PC-3 (cell line): ENCODE data around the gene STK32C. TPM values are rescaled to one million over a fixed set of nuclear protein-coding genes. Genes with fewer than 3 reads are reported as not detected.

Experiments
- ATAC-seq: fragments of 200-7000 bp; cut with Tn5 transposase; 2 replicates; pipeline ENCODE4 v1.9.1; 2020; ENCODE audit warnings: mild to moderate bottlenecking, moderate library complexity
- BruUV-seq: library from RNA; stranded (reverse); fragments of 400-500 nt; replicated peaks from 2 replicates; lab custom pipeline; 2021; lab: Mats Ljungman, UMichigan
- CTCF ChIA-PET: fragments of 300-600 bp; sonication (Branson Sonifier 250); formaldehyde crosslinking; loops from one replicate; lab custom pipeline; 2022; ENCODE audit warnings: antibody characterized with exemption; lab: Charles Lee
- POLR2A ChIA-PET: fragments of 300-600 bp; sonication (Branson Sonifier 250); formaldehyde crosslinking; loops from one replicate; lab custom pipeline; 2022; ENCODE audit warnings: antibody characterized with exemption; ENCODE audit not compliant: unreplicated experiment; lab: Charles Lee
- DNase-seq: peaks from one replicate; pipeline ENCODE4 v3.0.0-alpha.2; 2015
- H2AFZ ChIP-seq: fragments of 300-600 bp; sonication (generic); 2 replicates; pipeline ENCODE4 v1.6.0; 2016; ENCODE audit warnings: antibody characterized with exemption, low read length
- H3F3A ChIP-seq: fragments of 300-600 bp; sonication (generic); one replicate; pipeline ENCODE4 v1.6.0; 2017; ENCODE audit warnings: antibody characterized with exemption, low read length, control low read depth, mild to moderate bottlenecking; ENCODE audit not compliant: unreplicated experiment
- H3K27ac ChIP-seq: fragments of 300-600 bp; sonication (generic); 2 replicates; pipeline ENCODE4 v1.5.1; 2016; ENCODE audit warnings: mild to moderate bottlenecking, low read length
- H3K27me3 ChIP-seq: fragments of 300-600 bp; sonication (generic); 2 replicates; pipeline ENCODE4 v1.6.1; 2016; ENCODE audit warnings: low read length, mixed read lengths
- H3K36me3 ChIP-seq: fragments of 300-600 bp; sonication (generic); 2 replicates; pipeline ENCODE4 v1.6.1; 2016; ENCODE audit warnings: low read depth, mixed run types, low read length, mixed read lengths
- H3K4me1 ChIP-seq: fragments of 300-600 bp; sonication (generic); 2 replicates; pipeline ENCODE4 v1.5.1; 2016; ENCODE audit warnings: low read length; ENCODE audit not compliant: insufficient read depth
- H3K4me2 ChIP-seq: fragments of 300-600 bp; sonication (generic); 2 replicates; pipeline ENCODE4 v1.6.0; 2016; ENCODE audit warnings: low read length
- H3K4me3 ChIP-seq: fragments of 300-600 bp; sonication (generic); 2 replicates; pipeline ENCODE4 v1.5.1; 2016; ENCODE audit warnings: mild to moderate bottlenecking, low read length, mixed read lengths
- H3K79me2 ChIP-seq: fragments of 300-600 bp; sonication (generic); 2 replicates; pipeline ENCODE4 v1.6.1; 2017; ENCODE audit warnings: low read length, mixed read lengths
- H3K9ac ChIP-seq: fragments of 300-600 bp; sonication (generic); 2 replicates; pipeline ENCODE4 v1.6.0; 2016; ENCODE audit warnings: mild to moderate bottlenecking, low read length
- H3K9me2 ChIP-seq: fragments of 300-600 bp; sonication (generic); replicated peaks from 2 replicates; pipeline ENCODE4 v1.6.1; 2016; ENCODE audit warnings: mixed run types, low read length, mixed read lengths
- H3K9me3 ChIP-seq: fragments of 300-600 bp; sonication (generic); 2 replicates; pipeline ENCODE4 v1.6.1; 2016; ENCODE audit warnings: low read length, mixed read lengths
- H4K20me1 ChIP-seq: fragments of 300-600 bp; sonication (generic); 2 replicates; pipeline ENCODE4 v1.6.1; 2016; ENCODE audit warnings: low read length, mixed read lengths
- CTCF ChIP-seq: fragments of 300-600 bp; sonication (generic); conservative IDR thresholded peaks from 2 replicates; pipeline ENCODE4 v1.5.1; 2017; ENCODE audit warnings: antibody characterized with exemption, low read depth, mild to moderate bottlenecking, low read length
- EZH2 ChIP-seq: fragments of 300-600 bp; sonication (generic); IDR thresholded peaks from one replicate; pipeline ENCODE4 v1.6.1; 2017; ENCODE audit warnings: antibody characterized with exemption, mild to moderate bottlenecking, low read length; ENCODE audit not compliant: unreplicated experiment
- EZH2phosphoT487 ChIP-seq: fragments of 300-600 bp; sonication (generic); IDR thresholded peaks from 2 replicates; pipeline ENCODE4 v1.6.1; 2018; ENCODE audit warnings: mild to moderate bottlenecking, antibody characterized with exemption, low read length, borderline replicate concordance
- intact Hi-C: fragments of 100-400 bp; cut with micrococcal nuclease; formaldehyde crosslinking; loops from 2 replicates; pipeline ENCODE4 v1.9.0; 2023
- total RNA-seq: library from RNA; depleted of rRNA; stranded (reverse); fragments of >200 nt; gene quantifications from 2 replicates; pipeline ENCODE4 v1.2.3, GENCODE V29; 2014

The STK32C gene
- total RNA-seq, 1 experiment from 2014 or later, result 28.3 TPM

DNA sequence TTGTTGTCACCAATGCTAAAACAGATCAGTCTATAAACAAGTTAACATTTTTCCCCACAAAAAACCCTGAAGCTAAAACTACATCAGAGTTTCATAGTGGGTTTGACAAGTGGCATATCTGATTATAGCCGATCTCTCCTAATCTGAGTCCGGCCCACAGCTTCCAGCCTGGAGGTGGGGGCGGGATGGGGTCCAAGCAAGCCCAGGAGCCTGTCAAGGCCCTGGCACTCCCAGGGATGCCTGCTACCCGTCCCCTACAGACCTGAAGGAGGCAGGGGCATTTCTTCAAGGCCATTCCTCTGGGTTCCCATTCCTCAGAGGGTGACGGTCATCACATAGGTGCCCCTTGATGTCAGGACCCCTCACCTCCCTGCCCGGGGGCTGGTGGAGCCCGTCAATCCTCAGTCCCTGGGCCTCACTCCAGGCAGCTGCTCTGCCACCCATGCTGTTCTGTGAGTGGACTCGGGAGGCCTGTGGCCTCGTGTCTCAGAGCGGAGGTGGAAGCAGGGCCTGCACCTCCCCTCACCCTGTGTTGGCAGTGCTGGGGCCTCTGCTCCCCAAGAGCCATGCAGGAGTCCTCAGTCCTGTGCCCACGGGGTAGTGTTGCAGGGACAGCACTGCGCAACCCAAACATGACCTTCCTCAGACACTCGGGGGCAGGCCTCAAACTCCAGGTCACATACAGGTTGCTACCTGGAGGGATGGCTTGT, 112.2 kb downstream of the STK32C start:
- H3K4me2 ChIP-seq, result no peak overlapping the region
- H3K9me2 ChIP-seq, result no peaks in the 10 kb centered on the region
- no peak overlapping the region for H3K27ac ChIP-seq
- H3K4me3 ChIP-seq, result no peak overlapping the region
- no peak for ATAC-seq
- intact Hi-C loops, result no loop called here
- BruUV-seq, result no TSS peak
- no peaks in the 10 kb centered on the region for H4K20me1 ChIP-seq
- no peak overlapping the region for H3K9ac ChIP-seq
- no peaks in the 10 kb centered on the region for H3K79me2 ChIP-seq
- CTCF ChIA-PET, result no interaction called here
- POLR2A ChIA-PET, result no interaction called here
- DNase-seq, result no peak
- H3K4me1 ChIP-seq, result no peaks in the 10 kb centered on the region
- no peak overlapping the region for H2AFZ ChIP-seq
- no peaks in the 10 kb centered on the region for H3K9me3 ChIP-seq
- no peak for TF ChIP-seq EZH2
- no peak for TF ChIP-seq CTCF
- no peaks in the 10 kb centered on the region for H3K27me3 ChIP-seq
- H3K36me3 ChIP-seq, result no peaks in the 10 kb centered on the region
- H3F3A ChIP-seq, result no peaks in the 10 kb centered on the region

DNA sequence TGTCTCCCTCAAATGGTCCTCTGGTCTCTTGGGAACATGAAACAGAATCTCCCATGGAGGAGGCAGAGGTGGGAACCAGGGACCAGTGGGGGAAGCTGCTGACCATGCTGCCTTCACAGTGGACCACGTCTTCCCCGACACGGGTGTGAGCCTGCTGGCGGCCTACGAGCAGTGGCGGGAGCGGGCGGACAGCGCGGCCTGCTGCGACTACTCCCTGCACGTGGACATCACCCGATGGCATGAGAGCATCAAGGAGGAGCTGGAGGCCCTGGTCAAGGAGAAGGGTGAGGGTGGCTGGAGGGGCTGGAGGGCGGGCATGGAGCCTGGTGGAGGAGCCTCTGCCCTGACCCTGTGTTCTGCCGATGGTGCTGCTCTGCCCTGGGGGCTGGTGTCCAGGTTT, 113.0 kb downstream of the STK32C start:
- Histone ChIP-seq H3K9me3 (no peaks in the 10 kb centered on the region), H2AFZ (no peak overlapping the region), H3K9ac (no peak overlapping the region), H3K4me2 (no peak overlapping the region), H3K27me3 (no peaks in the 10 kb centered on the region), H3K4me1 (no peaks in the 10 kb centered on the region), H3K27ac (no peak overlapping the region), H3K36me3 (no peaks in the 10 kb centered on the region), H3K4me3 (no peak overlapping the region), H3F3A (no peaks in the 10 kb centered on the region), H4K20me1 (no peaks in the 10 kb centered on the region), H3K9me2 (no peaks in the 10 kb centered on the region), H3K79me2 (no peaks in the 10 kb centered on the region)
- CTCF ChIA-PET, result no interaction called here
- intact Hi-C loops, result no loop called here
- ATAC-seq (no peak), DNase-seq (no peak)
- POLR2A ChIA-PET, result no interaction called here
- no peak for TF ChIP-seq CTCF
- TF ChIP-seq EZH2phosphoT487, result no peak
- TF ChIP-seq EZH2, result no peak
- BruUV-seq, result no TSS peak

DNA sequence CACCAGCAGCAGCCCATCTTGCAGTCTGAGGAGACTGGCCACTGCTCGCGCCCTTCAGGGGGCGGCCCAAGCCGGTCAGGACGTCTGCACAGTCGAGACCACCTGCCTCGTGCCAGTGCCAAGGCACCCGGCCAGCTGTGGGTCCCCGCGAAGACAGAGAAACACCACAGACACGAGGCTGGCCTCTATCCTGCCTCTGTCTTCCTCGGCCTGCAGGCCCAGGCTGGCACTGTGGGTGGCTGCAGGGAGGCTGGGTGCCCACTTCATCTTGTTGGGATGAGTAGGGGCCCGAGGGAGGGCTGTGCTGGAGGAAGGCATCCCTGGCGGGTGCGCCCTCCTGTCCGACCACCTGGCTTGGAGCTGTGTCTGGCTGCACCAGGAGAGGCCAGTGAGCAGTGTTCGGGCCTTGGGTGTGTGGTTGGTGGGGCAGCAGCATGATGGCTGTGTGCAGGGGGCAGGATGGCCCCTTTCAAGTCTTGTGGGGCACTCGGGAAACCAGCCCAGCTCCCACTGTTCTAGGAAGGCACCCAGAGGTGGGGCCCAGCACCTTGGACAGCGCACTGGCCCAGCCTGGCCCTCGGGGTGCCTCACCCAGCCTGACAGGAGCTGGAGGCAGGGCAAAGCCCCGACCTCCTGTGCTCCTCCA, 113.7 kb downstream of the STK32C start:
- Histone ChIP-seq H2AFZ (no peak overlapping the region), H3K27ac (no peak overlapping the region), H3K4me2 (no peak overlapping the region), H3K9me2 (no peaks in the 10 kb centered on the region), H4K20me1 (no peaks in the 10 kb centered on the region), H3K36me3 (no peaks in the 10 kb centered on the region), H3K79me2 (no peaks in the 10 kb centered on the region), H3K27me3 (no peaks in the 10 kb centered on the region), H3K9ac (no peak overlapping the region), H3K4me1 (no peaks in the 10 kb centered on the region), H3K9me3 (no peaks in the 10 kb centered on the region), H3K4me3 (no peak overlapping the region), H3F3A (no peaks in the 10 kb centered on the region)
- no peak for DNase-seq
- POLR2A ChIA-PET, result no interaction called here
- CTCF ChIA-PET, result no interaction called here
- no peak for TF ChIP-seq EZH2
- no peak for TF ChIP-seq EZH2phosphoT487
- no peak for TF ChIP-seq CTCF
- no TSS peak for BruUV-seq
- peak; percentile 33; the same call in 1 of the 2 replicates for ATAC-seq
- intact Hi-C loops, result no loop called here
